K562 (cell line): ENCODE results near the gene GOLGA8N. TPM values are rescaled to one million over a fixed set of nuclear protein-coding genes. Genes with fewer than 3 reads are reported as not detected.

Experiments
- BRF1 ChIP-seq: IDR thresholded peaks from 3 replicates; pipeline ENCODE4 v1.6.1; 2011; ENCODE audit warnings: borderline replicate concordance, mild to moderate bottlenecking; ENCODE audit not compliant: insufficient read length; ENCODE audit errors: extremely low read depth
- CBFA2T3 ChIP-seq: fragments of 450-650 bp; IDR thresholded peaks from 2 replicates; pipeline ENCODE4 v1.6.1; 2017
- DMBX1 ChIP-seq: fragments of 250-450 bp; sonication (Bioruptor Pico); IDR thresholded peaks from 2 replicates; pipeline ENCODE4 v1.8.0; 2022; ENCODE audit warnings: inconsistent platforms, mild to moderate bottlenecking, moderate library complexity, borderline replicate concordance
- ESRRB ChIP-seq: fragments of 250-450 bp; sonication (Bioruptor Pico); IDR thresholded peaks from 2 replicates; pipeline ENCODE4 v1.5.0; 2020; ENCODE audit warnings: mild to moderate bottlenecking, moderate library complexity, borderline replicate concordance
- ETV5 ChIP-seq: sonication (generic); formaldehyde crosslinking; IDR thresholded peaks from 2 replicates; pipeline ENCODE4 v1.4.0; 2020; ENCODE audit warnings: low read depth, mild to moderate bottlenecking, missing genetic modification reagents
- HDAC1 ChIP-seq, 2 experiments: fragments of 450-650 bp; IDR thresholded peaks; 2 replicates each; pipeline ENCODE4 v1.6.1; 2016 to 2017; ENCODE audit warnings: inconsistent platforms in 1 of 2, mild to moderate bottlenecking in 1 of 2, moderate library complexity in 1 of 2
- HNRNPUL1 ChIP-seq: fragments of 200-400 bp; formaldehyde crosslinking; IDR thresholded peaks from 2 replicates; pipeline ENCODE4 v1.6.1; 2017; ENCODE audit warnings: low read length
- KDM1A ChIP-seq, 2 experiments: fragments of 450-650 bp; IDR thresholded peaks; 2 replicates each; pipeline ENCODE4 v1.6.1; 2016; ENCODE audit warnings: mild to moderate bottlenecking in 2 of 2
- KLF13 ChIP-seq: fragments of 450-650 bp; IDR thresholded peaks from 2 replicates; pipeline ENCODE4 v1.6.1; 2016; ENCODE audit warnings: missing genetic modification characterization, low read depth, mild to moderate bottlenecking, missing compliant biosample characterization, moderate library complexity, borderline replicate concordance
- MCM3 ChIP-seq: fragments of 450-650 bp; IDR thresholded peaks from 2 replicates; pipeline ENCODE4 v1.6.1; 2016
- NFIC ChIP-seq: fragments of 450-650 bp; IDR thresholded peaks from 2 replicates; pipeline ENCODE4 v1.6.1; 2017; ENCODE audit warnings: mild to moderate bottlenecking, inconsistent platforms
- OTX1 ChIP-seq: fragments of 450-650 bp; formaldehyde crosslinking; IDR thresholded peaks from 2 replicates; pipeline ENCODE4 v1.4.0; 2022; ENCODE audit warnings: mild to moderate bottlenecking
- PML ChIP-seq: IDR thresholded peaks from 2 replicates; pipeline ENCODE4 v1.6.1; 2012; ENCODE audit warnings: low read length, inconsistent platforms
- PRDM10 ChIP-seq: fragments of 450-650 bp; IDR thresholded peaks from 2 replicates; pipeline ENCODE4 v1.6.1; 2018; ENCODE audit not compliant: partially characterized antibody
- RBM22 ChIP-seq: fragments of 200-400 bp; formaldehyde crosslinking; IDR thresholded peaks from 2 replicates; pipeline ENCODE4 v1.6.1; 2018; ENCODE audit warnings: low read length, low read depth; ENCODE audit not compliant: poor library complexity, severe bottlenecking
- RBM34 ChIP-seq: fragments of 200-400 bp; formaldehyde crosslinking; IDR thresholded peaks from 2 replicates; pipeline ENCODE4 v1.6.1; 2018; ENCODE audit warnings: low read length, borderline replicate concordance; ENCODE audit not compliant: insufficient read depth
- RCOR1 ChIP-seq, 2 experiments: IDR thresholded peaks; 2 replicates each; pipeline ENCODE4 v1.6.1; 2012; ENCODE audit warnings: low read depth in 2 of 2, low read length in 2 of 2, borderline replicate concordance in 1 of 2, improper control_type of control experiment in 1 of 2
- SMAD1 ChIP-seq: fragments of 150-350 bp; IDR thresholded peaks from 2 replicates; pipeline ENCODE4 v1.6.1; 2014; ENCODE audit warnings: low read length, low read depth; ENCODE audit not compliant: partially characterized antibody
- TAL1 ChIP-seq: fragments of 450-650 bp; IDR thresholded peaks from 2 replicates; pipeline ENCODE4 v1.6.1; 2016; ENCODE audit warnings: mild to moderate bottlenecking
- TFAP4 ChIP-seq: sonication (generic); formaldehyde crosslinking; IDR thresholded peaks from 2 replicates; pipeline ENCODE4 v1.8.0; 2022; ENCODE audit warnings: missing genetic modification reagents, mild to moderate bottlenecking, moderate library complexity, borderline replicate concordance
- ZBTB12 ChIP-seq: fragments of 250-450 bp; sonication (Bioruptor Pico); IDR thresholded peaks from 2 replicates; pipeline ENCODE4 v1.4.0; 2020
- ZC3H4 ChIP-seq: sonication (generic); formaldehyde crosslinking; IDR thresholded peaks from 2 replicates; pipeline ENCODE4 v1.9.0; 2021; ENCODE audit warnings: missing genetic modification reagents, borderline replicate concordance
- ZNF146 ChIP-seq: IDR thresholded peaks from one replicate; pipeline ENCODE4 v1.6.1; 2018; ENCODE audit warnings: missing compliant biosample characterization; ENCODE audit not compliant: unreplicated experiment
- polyA plus RNA-seq, 8 experiments: library from polyadenylated mRNA; depleted of rRNA in 4 of 8; stranded (reverse) in 5 of 8; unstranded in 3 of 8; fragments of >200 nt; fragmentation: Nextera tagmentation in 2 of 8; fragmentation: Illumina TruSeq in 1 of 8; extraction: Ambion mirVana in 2 of 8; extraction: Trizol in 1 of 8; gene quantifications; 2 replicates each; pipeline versions ENCODE4 v1.2.1 to v1.2.3, GENCODE V29; 2011 to 2014; ENCODE audit warnings: inconsistent platforms in 1 of 8, missing spikeins in 1 of 8
- total RNA-seq, 7 experiments: library from RNA; depleted of rRNA in 6 of 7; stranded (reverse); fragments of >200 nt in 6 of 7; fragmentation: Illumina TruSeq in 2 of 7; extraction: Trizol in 2 of 7; gene quantifications; 2 replicates each; pipeline versions ENCODE4 v1.2.1 to v1.2.3, GENCODE V29; 2011 to 2021; ENCODE audit warnings: low replicate concordance in 1 of 7

The GOLGA8N gene
- total and polyA plus RNA-seq, 9 of the 15 experiments (the other 6 are each of a cell fraction or from before 2014, with no cell fraction given): 0.01 to 4.5 (median 0.24) TPM

- peak in 1 of 2 experiments; percentile 29; a peak in 1 of 4 replicates for TF ChIP-seq HDAC1 (IDR thresholded peaks at IDR 0.05)
- peak; percentile 37; the same call in 1 of the 2 replicates for TF ChIP-seq TFAP4 (CRISPR knock-in tag)
- TF ChIP-seq OTX1 (CRISPR knock-in tag): no peak
- no peak; the same call in 1 of the 2 replicates for TF ChIP-seq PML
- TF ChIP-seq ESRRB (CRISPR knock-in tag): peak; percentile 20; the same call in 1 of the 2 replicates
- TF ChIP-seq HNRNPUL1: no peak
- TF ChIP-seq TAL1: peak; percentile 7; the same call in 1 of the 2 replicates
- no peak for TF ChIP-seq SMAD1
- TF ChIP-seq RCOR1 (IDR thresholded peaks at IDR 0.05; ENCODE audit: borderline replicate concordance in 1 of 2, low read depth in 2 of 2, low read length in 2 of 2): peak in 1 of 2 experiments; percentile 34; a peak in 2 of 4 replicates
- TF ChIP-seq DMBX1 (CRISPR knock-in tag): no peak
- no peak for TF ChIP-seq MCM3
- TF ChIP-seq KDM1A (IDR thresholded peaks at IDR 0.05): peak; percentile 69 to 78
- TF ChIP-seq ZNF146: no peak
- TF ChIP-seq NFIC: no peak
- TF ChIP-seq PRDM10: peak; percentile 20
- TF ChIP-seq ZBTB12 (CRISPR knock-in tag): no peak
- no peak for TF ChIP-seq ETV5 (CRISPR knock-in tag)
- TF ChIP-seq RBM34: no peak
- peak; percentile 46 for TF ChIP-seq RBM22
- no peak for TF ChIP-seq ZC3H4 (CRISPR knock-in tag)
- no peak for TF ChIP-seq BRF1
- peak; percentile 59 for TF ChIP-seq CBFA2T3
- no peak for TF ChIP-seq KLF13
Measured at GRCh38 chr15:32641517-32642059, 48.3 kb downstream of the GOLGA8N start, which contains the start of gene SCG5 (continued).
